Vagina (tissue), 2 donors: Measurements from ENCODE around the gene MAL.

Source experiments
- POLR2AphosphoS5 ChIP-seq, 2 donors: sonication (generic); formaldehyde crosslinking; IDR thresholded peaks; one replicate each; pipeline ENCODE4 v1.9.0; 2017; ENCODE audit warnings: antibody characterized with exemption in 2 of 2, mild to moderate bottlenecking in 2 of 2, low read depth in 1 of 2; ENCODE audit not compliant: insufficient read depth in 1 of 2
- TF ChIP-seq, protein P1 (sequence below), 3 experiments: fragments of 450-650 bp in 2 of 3; fragments of 200-600 bp in 1 of 3; sonication (generic) in 1 of 3; IDR thresholded peaks; one replicate each; pipeline ENCODE4 v1.5.1; 2017 to 2019; ENCODE audit warnings: antibody characterized with exemption in 3 of 3, mild to moderate bottlenecking in 2 of 3, moderate library complexity in 2 of 3

DNA sequence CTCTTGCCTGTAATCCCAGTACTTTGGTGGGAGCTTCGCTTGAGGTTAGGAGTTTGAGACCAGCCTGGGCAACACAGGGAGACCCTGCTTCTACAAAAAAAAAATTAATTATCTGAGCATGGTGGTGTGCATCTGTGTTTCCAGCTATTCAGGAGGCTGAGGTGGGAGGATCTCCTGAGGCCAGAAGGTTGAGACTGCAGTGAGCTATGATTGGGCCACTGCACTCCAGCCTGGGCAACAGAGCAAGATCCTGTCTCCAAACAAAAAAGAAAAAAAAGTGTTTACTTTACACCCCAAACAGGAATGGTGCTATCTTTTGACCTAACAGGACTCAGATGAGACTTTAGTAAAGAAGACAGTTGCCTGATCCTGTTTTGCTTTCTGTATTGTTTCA, 35.6 kb downstream of the MAL start:
- no peak for TF ChIP-seq POLR2AphosphoS5 (IDR thresholded peaks at IDR 0.05; ENCODE audit: insufficient read depth in 1 of 2, low read depth in 1 of 2)
- TF ChIP-seq, protein P1, sequence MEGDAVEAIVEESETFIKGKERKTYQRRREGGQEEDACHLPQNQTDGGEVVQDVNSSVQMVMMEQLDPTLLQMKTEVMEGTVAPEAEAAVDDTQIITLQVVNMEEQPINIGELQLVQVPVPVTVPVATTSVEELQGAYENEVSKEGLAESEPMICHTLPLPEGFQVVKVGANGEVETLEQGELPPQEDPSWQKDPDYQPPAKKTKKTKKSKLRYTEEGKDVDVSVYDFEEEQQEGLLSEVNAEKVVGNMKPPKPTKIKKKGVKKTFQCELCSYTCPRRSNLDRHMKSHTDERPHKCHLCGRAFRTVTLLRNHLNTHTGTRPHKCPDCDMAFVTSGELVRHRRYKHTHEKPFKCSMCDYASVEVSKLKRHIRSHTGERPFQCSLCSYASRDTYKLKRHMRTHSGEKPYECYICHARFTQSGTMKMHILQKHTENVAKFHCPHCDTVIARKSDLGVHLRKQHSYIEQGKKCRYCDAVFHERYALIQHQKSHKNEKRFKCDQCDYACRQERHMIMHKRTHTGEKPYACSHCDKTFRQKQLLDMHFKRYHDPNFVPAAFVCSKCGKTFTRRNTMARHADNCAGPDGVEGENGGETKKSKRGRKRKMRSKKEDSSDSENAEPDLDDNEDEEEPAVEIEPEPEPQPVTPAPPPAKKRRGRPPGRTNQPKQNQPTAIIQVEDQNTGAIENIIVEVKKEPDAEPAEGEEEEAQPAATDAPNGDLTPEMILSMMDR (IDR thresholded peaks at IDR 0.05): no peak
